GM18508 (cell line): ENCODE data around the gene CILP2.

Experiments
- ATAC-seq: cut with Tn5 transposase; IDR thresholded peaks from one replicate; pipeline ENCODE4 v1.9.1; 2021; ENCODE audit warnings: moderate number of reproducible peaks; ENCODE audit not compliant: insufficient read depth, unreplicated experiment

The CILP2 gene

DNA sequence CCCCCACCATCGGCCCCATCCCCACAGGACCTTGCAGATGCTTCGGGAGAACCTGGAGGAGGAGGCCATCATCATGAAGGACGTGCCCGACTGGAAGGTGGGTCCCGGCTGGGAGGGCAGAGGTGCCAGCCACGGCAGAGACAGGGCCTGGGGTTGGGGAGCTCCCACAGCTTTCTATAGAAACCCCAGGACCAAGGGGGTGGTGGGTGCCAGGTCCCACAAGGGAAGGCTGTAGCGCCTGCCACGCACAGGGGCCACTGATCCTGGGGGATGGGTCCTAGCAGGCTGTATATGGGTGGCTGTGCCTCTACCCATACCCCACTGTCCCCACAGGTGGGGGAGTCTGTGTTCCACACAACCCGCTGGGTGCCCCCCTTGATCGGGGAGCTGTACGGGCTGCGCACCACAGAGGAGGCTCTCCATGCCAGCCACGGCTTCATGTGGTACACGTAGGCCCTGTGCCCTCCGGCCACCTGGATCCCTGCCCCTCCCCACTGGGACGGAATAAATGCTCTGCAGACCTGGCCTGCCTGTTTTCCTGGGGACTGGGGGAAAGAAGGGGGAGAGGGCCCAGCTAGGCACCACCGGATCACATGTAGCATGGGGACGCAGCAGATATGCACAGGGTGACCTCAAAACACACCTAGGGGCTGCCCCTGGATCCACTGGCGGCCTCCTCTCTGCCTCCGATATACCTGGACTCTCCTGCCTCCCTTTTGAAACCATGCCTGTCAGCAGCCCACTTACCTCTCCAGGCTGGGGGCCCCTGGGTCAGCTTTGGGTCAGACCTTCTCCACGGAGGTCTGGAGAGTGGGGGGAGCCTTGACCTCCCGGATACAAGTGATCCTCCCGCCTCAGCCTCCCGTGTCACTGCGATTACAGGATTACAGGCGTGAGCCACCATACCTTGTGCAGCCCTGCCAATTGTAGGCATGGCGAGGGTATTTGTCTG, 10.1 kb upstream of the CILP2 start:
- ATAC-seq = no peak

DNA sequence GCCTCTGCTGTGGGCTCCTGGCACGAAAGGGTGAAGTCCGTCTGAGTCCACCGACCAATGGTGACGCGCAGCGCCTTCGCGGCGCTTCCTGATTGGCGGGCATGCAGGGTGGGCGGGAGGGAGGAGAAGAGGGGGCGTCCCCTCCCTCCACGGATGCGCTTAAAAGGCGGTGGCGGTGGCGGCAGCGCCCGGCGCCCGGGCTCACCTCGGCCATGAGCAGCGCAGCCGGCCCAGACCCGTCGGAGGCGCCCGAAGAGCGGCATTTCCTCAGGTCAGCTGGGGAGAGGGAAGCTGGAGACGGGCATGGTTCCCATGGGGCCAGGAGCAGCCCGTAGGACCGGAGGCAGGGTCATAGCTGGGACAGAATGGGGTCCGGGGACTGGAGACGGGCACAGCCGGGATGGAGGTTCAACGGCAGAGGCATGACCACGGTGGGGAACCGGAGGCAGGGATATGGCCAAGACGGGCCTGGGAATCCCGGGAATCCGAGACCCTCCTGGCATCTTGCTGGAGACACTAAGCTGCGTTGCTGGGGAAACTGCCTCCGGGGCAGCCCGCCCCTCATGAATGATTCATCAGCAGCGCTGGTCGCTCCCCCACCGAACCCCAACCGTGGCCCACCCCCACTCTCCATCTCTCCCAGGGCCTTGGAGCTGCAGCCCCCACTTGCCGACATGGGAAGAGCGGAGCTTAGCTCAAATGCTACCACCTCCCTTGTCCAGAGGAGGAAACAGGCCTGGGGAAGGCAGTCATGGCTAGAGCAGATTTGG, 9.2 kb upstream of the CILP2 start, which contains the start of gene YJEFN3:
YJEFN3 (plus strand) TSS at position 191 of the 770 bp plus-strand sequence; CDS start at position 213, 22 bp downstream.
- no peak for ATAC-seq

DNA sequence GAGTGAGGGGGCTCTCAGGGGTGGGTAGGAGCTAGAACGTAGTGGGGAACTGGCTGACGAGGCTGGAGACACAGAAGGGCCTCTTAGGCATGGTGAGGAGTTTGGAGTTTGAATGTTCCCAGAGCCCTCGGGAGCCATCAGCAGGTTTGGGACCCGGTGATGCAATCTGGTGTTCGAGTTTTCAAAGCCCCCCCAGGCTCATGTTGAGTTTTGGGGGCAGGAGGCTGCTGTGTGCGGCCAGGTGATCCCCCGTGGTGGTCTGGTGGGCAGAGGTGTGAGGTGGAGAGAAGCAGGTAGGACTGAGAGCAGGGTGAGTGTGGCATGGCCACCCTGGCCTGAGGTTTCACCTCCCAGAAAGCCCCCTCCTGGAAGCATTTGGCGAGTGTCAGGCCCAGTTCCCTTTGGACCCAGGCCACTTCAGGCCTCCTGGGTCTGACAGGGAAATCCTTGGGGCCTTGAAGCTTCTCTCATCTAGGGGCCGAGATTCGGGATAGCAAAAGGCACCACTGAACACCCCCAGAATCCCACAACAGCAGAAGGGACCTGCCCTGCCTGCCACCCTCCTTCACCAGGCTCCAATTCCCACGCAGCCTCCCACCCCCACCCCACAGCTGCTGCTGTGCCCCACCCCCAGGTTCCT, 8.2 kb upstream of the CILP2 start:
- no peak for ATAC-seq

DNA sequence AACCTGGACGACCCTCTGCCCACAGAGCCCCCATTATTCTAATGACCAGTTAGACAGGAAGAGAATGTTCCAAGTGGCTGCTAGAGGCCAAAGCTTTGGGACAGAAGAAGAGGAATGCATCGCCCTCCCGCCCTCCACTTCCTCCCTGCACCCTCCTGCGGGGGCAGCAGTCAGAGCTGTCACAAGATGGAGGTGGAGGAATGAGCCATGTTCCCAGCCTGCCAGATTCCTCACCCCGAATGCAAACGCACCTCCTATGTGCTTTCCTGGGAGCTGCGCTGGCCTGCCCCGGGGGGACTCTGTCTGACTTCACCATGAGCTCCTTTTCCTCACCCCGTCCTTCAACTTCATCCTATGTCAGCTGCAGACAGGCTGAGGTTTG, 7.7 kb upstream of the CILP2 start:
- no peak for ATAC-seq

DNA sequence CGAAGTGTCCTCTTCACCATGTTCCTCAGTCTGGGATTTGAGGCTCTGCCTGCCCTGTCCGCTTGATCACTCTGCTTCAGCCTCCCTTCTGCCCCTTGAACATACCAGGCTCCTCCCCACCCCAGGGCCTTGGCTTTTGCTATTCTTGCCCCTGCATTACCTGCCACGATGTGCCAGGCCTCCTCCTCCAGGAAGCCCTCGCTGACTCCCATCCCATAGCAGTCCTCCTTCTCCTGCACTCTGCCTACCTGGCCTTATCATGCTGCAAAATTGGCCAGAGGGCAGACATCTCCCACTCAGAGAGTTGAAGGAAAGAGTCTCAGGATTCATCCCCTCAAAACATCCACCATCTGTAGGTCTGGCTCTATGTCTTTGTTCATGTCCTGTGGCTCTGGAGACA, 7.2 kb upstream of the CILP2 start:
- no peak for ATAC-seq

DNA sequence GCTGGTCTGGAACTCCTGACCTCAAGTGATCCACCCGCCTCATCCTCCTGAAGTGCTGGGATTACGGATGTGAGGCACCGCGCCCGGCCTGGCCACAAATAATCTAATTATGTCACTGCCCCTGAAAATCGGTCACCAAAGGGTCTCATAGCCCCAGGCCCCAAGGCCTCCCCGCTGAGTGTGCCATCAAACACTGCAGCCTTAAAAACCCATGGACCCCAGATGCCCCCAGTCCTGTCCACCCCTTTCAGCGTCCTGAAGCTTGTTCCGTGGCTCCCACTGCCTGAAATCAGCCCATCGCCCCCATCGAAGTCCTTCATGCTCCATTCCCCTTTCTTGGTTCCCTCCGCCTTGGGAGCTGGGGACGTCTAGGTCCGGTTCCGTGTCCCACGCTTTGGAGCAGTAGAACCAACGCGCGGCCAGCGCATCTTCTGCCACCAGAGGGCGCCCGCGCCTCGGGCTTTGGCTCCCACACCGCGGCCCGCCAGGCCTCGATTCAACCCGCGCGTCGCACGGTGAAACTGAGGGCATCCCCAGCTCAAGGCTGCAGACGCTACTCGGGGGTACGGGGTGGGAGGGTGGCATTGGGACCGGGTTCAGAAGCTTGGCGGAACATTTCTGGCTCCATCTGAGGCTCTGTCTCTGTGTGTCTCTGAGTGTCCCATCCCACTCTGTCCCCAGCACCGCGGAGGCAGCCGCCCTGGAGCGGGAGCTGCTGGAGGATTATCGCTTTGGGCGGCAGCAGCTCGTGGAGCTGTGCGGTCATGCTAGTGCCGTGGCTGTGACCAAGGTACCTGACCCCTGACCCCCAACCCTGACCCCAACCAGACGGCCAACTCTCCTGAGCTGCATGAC, 5.9 kb upstream of the CILP2 start:
- ATAC-seq = no peak

DNA sequence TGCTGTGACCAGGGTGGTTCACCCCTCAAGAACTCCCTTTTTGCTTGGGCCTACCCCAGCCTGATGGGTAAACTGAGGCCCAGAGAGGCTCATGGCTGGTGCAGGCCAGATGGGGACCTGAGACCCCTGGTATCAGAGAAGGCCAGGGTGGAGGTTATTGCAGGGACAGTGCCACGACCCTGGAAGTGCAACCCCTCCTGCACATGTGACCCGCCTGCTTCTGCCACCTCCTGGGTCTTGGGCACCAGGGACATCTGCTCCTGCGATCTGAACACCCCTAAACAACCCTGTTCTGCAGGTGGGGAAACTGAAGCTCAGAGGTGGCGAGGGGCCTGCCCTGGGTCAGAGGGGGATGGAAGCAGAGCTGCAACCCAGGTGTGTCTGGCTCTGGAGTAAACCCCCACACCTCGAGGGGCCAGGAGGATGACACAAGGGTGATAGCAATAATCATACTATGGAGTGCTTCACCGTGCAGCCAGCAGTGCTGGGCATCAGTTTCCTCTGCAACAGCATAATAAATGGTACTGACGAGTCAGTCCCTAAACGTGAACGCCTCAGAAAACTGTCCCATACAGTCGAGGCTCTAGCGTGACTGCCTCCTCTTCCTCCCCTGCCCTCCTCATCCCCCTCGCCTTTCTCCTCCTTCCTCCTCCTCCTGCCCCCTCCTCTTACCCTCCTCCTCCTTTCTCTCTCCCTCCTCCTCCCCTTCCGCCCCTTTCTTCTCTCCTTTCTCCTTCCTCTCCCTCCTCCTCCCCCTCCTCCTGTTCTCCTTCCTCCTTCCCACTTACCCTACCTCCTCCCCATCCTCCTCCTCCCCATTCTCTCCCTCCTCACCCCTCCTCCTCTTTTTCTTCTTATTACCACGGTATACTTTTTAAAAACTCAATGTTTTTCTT, 5.0 kb upstream of the CILP2 start:
- ATAC-seq = no peak

DNA sequence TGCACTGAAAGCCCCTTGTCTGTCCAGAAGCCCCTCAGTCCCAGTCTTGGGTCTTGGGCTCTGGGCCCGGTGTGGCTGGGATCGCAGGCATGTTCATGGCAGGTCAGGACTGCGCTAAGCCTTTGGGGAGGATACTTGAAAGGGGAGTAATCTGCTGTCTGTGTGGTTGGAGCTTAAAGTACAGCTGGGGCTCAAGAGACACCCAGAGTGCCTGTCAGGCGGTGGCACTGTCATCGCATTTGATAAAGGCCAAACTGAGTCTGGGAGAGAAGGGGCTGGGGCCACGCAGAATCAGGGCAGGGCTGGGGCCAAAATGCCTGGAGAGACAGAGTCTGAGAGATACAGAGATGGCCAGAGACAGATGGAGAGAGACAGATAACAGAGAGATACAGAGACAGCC, 4.2 kb upstream of the CILP2 start:
- no peak for ATAC-seq

DNA sequence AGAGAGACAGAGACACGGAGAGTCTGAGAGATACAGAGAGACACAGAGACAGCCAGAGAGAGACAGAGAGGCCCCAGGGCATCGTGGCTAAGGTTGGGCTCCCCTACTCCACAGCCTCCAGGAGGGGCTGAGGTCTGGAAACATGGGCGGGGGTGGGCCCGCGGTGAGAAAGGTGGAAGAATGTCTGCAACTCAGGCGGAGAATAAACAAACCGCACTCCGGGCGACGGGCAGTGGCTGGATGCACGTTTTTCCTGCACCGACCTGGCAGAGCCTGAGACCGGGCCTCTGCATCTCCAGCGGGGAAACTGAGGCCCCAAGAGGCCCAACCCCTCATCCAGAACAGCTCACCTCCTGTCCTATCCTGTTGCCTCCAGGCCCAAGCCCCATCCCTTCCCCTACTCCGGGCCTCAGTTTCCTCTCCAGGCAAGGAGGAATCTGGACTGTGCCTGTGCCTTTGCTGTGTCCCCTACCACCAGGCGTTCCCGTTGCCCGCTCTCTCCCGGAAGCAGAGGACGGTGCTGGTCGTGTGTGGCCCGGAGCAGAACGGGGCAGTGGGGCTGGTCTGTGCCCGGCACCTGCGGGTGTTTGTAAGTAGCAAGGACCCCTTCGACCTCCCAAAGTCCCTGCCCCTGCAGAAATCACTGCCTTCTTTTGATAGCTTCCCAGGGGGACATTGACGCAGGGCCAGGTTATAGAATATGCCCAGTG, 3.4 kb upstream of the CILP2 start:
- ATAC-seq = no peak

DNA sequence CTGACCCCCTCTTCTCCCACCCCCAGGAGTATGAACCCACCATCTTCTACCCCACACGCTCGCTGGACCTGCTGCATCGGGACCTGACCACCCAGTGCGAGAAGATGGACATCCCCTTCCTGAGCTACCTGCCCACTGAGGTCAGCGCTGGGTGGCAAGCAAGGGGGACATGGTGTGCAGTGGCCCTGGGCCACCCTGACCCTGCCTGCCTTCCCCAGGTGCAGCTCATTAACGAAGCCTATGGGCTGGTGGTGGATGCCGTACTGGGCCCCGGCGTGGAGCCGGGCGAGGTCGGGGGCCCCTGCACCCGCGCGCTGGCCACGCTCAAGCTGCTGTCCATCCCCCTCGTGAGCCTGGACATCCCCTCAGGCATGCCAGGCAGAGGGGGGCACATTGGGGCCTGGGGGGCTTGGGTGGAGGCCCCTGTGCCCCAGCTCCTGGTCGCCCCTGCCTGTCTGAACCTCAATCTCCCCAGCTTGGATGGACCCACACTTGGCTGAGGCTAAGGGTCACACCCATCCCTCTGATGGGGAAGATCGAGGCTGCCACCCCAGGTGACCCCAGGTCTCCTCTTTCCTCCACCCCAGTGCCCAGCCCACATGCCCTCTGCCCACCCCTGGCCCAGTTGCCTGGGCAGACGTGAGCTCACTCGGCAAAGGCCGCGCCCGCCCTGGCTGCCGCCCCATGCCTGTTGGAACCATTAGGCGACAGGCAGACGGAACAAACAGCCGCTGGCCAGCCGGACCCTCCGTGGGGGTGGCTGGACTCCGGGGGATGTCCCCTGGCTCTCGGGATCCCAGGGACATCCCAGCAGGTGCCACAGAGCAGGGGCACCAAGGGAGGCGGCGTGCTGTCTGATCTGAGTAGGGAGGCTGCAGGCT, 2.5 kb upstream of the CILP2 start:
- ATAC-seq = no peak

DNA sequence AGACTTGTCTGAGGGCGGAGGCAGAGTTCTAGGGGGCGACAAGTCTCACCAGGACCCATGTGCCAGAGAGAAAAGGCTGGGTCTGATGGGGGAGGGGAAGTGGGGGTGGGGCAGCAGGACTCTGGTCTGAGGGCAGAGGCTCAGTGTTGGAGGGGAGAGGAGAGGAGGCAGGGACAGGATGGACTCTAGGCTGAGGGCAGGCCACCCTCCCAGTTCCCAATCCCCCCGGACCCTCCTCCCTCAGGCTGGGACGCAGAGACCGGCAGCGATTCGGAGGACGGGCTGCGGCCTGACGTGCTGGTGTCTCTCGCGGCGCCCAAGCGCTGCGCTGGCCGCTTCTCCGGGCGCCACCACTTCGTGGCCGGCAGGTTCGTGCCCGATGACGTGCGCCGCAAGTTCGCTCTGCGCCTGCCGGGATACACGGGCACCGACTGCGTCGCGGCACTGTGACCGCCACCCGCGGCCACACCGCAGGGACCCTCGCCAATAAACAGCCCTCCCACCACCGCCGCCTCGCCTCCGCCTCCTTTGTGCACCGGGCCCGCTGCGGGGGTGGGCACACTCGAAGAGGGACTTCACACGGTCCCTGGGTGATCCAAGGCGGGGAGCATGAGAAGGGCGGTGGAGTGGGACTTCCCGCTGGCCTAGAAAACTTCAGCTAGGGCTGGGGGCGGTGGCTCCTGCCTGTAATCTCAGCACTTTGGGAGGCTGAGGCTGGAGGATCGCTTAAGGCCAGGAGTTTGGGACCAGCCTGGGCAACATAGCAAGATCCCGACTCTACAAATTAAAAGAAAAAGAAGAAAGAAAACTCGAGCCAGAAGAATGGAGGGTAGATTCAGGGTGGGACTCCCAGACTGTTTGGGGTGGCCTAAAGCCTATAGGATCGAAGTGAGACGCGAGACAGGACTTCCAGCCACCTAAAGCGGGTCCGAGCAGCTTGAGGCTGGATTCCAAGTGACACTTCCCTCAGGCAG, 703 bp upstream of the CILP2 start:
- ATAC-seq = no peak

DNA sequence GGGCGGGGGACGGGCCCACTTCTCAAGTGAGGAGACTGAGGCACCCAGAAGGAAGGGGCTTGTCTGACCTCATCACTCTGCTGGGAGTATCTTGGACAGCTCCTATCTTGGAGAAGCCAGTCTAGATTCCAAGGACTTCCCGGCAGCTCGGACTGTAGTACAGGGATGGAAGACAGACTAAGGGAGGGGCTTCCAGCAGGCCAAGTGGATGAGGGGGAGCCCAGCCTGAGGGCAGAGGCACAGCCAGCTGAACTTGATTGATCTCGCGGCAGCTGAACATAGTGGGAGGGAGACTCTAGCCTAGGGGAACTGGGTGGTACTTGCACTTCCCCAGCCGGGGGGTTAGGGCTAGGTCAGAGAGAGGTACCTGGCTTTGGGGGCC, 711 bp downstream of the CILP2 start:
- ATAC-seq = no peak

DNA sequence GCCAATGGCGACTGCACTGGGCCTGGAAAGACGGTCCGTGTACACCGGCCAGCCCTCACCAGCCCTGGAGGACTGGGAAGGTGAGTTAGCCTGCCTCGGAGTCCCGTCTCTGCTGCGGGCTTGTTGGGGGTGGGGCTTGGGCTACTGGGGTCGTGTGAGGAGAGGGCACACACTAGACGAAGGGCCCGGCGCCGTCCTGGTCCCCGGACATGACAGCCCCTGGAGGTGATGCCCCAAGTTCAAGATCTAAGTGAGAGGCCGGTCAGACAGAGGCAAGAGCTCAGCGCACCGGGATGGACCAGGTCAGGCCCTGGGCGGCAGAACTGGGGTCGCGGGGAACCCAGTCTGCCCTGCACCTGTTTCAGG, 1.6 kb downstream of the CILP2 start:
- no peak for ATAC-seq

DNA sequence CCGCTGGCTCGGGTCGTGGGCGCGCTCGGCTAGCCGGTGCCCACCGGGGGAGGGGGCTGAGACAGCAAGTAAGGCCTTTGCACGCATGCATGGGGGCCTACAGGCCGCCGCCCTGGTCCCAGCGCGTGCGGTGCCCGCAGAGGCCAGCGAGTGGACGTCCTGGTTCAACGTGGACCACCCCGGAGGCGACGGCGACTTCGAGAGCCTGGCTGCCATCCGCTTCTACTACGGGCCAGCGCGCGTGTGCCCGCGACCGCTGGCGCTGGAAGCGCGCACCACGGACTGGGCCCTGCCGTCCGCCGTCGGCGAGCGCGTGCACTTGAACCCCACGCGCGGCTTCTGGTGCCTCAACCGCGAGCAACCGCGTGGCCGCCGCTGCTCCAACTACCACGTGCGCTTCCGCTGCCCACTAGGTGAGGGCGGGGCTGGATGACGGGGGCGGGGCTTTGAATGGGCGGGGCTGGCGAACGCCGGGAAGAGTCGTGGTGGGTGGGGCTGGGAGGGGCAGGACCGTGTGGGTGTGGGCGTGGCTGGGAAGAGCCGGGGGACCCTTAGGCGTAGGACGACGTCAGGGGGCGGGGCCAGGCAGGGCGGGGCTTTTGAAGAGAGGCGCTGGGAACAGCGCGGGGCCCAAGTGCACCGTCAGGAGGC, 2.1 kb downstream of the CILP2 start:
- no peak for ATAC-seq

DNA sequence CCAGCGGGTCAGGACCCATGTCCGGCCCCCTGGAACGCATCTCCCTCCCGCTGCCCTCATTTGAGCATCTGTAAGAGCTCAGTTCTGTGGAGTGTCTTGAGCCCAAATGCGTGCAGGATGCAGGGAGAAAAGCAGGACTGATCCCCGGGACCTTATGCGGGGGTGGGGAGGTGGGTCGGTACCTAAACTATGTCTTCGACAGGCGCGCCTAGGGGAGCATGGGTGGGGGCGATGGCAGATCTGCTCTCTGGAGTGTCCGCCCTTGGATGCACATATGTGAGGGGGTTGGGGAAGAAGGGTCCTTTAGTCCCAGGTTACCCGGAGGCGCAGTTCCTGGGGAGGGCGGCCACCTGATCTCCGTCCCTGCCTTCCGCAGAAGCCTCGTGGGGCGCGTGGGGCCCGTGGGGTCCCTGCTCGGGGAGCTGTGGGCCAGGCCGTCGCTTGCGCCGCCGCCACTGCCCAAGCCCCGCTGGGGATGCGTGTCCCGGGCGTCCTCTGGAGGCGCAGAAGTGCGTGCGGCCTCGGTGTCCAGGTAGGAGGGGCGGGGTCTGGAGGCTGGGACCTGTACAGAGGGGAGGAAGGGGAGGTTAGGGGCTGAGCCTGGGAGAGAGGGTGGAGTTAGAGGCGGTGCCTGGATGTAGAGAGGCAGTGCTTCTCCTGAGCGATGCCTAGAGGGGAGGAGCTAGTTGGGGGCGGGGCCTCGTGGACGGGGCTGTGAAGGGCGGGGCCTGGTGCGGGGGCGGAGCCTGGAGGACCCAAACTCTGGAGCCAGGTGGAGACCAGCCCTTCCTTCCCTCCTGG, 2.9 kb downstream of the CILP2 start:
- ATAC-seq = no peak
